Measurements from ENCODE around the gene SLC25A21. TPM values are rescaled to one million over a fixed set of nuclear protein-coding genes. Genes with fewer than 3 reads are reported as not detected.
"Not testable (repeated sequence)": the region's sequence is repeated elsewhere in the genome, so short reads cannot be mapped to it uniquely, and the experiment has no call there.

Gene SLC25A21
- polyA plus RNA-seq, 1 experiment = 0.50 TPM

- POLR2A ChIA-PET = no interaction called here
- DNase-seq (ENCODE audit: low read depth) = no peak
- H3K27me3 ChIP-seq (ENCODE audit: control insufficient read depth, insufficient read depth, low read length) = no peaks in the 10 kb centered on the region
- H3K4me3 ChIP-seq (ENCODE audit: low read depth, low read length) = no peak overlapping the region
- CTCF ChIA-PET = interaction anchor here (0.7 to 1.3 kb wide), 2 partner anchors 19 to 280 kb away, joined by 4 to 9 read pairs; no protein-coding TSS in a partner anchor
- no peaks in the 10 kb centered on the region for H3K36me3 ChIP-seq (ENCODE audit: control insufficient read depth, insufficient read depth, low read length)
- no peak for TF ChIP-seq CTCF (IDR thresholded peaks at IDR 0.05; ENCODE audit: insufficient read depth, low read depth, low read length)
These were observed 3.7 kb downstream of the SLC25A21 start for GRCh38 chr14:37168721-37169120.

GRCh38 chr14:37167151-37168047 lies 5.0 kb downstream of the SLC25A21 start:
- H3K27me3 ChIP-seq (ENCODE audit: control insufficient read depth, insufficient read depth, low read length) = no peaks in the 10 kb centered on the region
- no peaks in the 10 kb centered on the region for H3K36me3 ChIP-seq (ENCODE audit: control insufficient read depth, insufficient read depth, low read length)
- no peak overlapping the region for H3K4me3 ChIP-seq (ENCODE audit: low read depth, low read length)
- no peak for TF ChIP-seq CTCF (IDR thresholded peaks at IDR 0.05; ENCODE audit: insufficient read depth, low read depth, low read length)
- CTCF ChIA-PET = interaction anchor here (0.9 to 1.3 kb wide), 2 partner anchors 17 to 519 kb away, joined by 3 to 9 read pairs; no protein-coding TSS in a partner anchor
- POLR2A ChIA-PET = no interaction called here
- DNase-seq (ENCODE audit: low read depth) = no peak

- POLR2A ChIA-PET = no interaction called here
These were observed 6.6 kb downstream of the SLC25A21 start for GRCh38 chr14:37165794-37166193.

GRCh38 chr14:37162307-37162706 lies 10.1 kb downstream of the SLC25A21 start:
- H3K27me3 ChIP-seq (ENCODE audit: control insufficient read depth, insufficient read depth, low read length); H3K4me3 ChIP-seq (ENCODE audit: low read depth, low read length); DNase-seq (ENCODE audit: low read depth); H3K36me3 ChIP-seq (ENCODE audit: control insufficient read depth, insufficient read depth, low read length); POLR2A ChIA-PET; CTCF ChIA-PET: not testable (repeated sequence)

More at GRCh38 chr14:37165794-37166193, 6.6 kb downstream of the SLC25A21 start:
- Histone ChIP-seq H3K36me3 (ENCODE audit: control insufficient read depth, insufficient read depth, low read length) (no peaks in the 10 kb centered on the region), H3K4me3 (ENCODE audit: low read depth, low read length) (no peak overlapping the region), H3K27me3 (ENCODE audit: control insufficient read depth, insufficient read depth, low read length) (no peaks in the 10 kb centered on the region)
- no peak for TF ChIP-seq CTCF (IDR thresholded peaks at IDR 0.05; ENCODE audit: insufficient read depth, low read depth, low read length)
- DNase-seq (ENCODE audit: low read depth) = no peak
- CTCF ChIA-PET = interaction anchor here (1.1 to 1.2 kb wide), 2 partner anchors 16 to 65 kb away, joined by 3 read pairs; no protein-coding TSS in a partner anchor

GRCh38 chr14:37157987-37158386 lies 14.4 kb downstream of the SLC25A21 start:
- no peak for TF ChIP-seq CTCF (IDR thresholded peaks at IDR 0.05; ENCODE audit: insufficient read depth, low read depth, low read length)
- H3K27me3 ChIP-seq (ENCODE audit: control insufficient read depth, insufficient read depth, low read length) = no peaks in the 10 kb centered on the region; the same call in 1 of the 2 replicates
- no peaks in the 10 kb centered on the region for H3K36me3 ChIP-seq (ENCODE audit: control insufficient read depth, insufficient read depth, low read length)
- no peak for DNase-seq (ENCODE audit: low read depth)
- CTCF ChIA-PET = interaction anchor here (0.8 to 2.3 kb wide), 5 partner anchors 8 to 511 kb away, joined by 3 to 10 read pairs (median 4); no protein-coding TSS in a partner anchor
- H3K4me3 ChIP-seq (ENCODE audit: low read depth, low read length) = no peak overlapping the region
- POLR2A ChIA-PET = no interaction called here
